ENCODE data around the gene MRPS26. TPM values are rescaled to one million over a fixed set of nuclear protein-coding genes. Genes with fewer than 3 reads are reported as not detected.

Gene MRPS26
- total and polyA plus RNA-seq, 2 of the 13 experiments (the other 11 are each of a cell fraction or from before 2014, with no cell fraction given) = 89.8 to 187 TPM

GRCh38 chr20:3072530-3073250 lies 26.8 kb downstream of the MRPS26 start:
- Histone ChIP-seq H3K9me3 (ENCODE audit: low read length) (no peaks in the 10 kb centered on the region), H3K4me1 (ENCODE audit: insufficient read depth, low read length) (peaks cover 71% of the 10 kb centered on the region), H3K4me2 (ENCODE audit: low read depth, low read length) (peak overlapping the region; percentile 51), H3K36me3 (replicated peaks in 1 of 2; ENCODE audit: control insufficient read depth in 1 of 2, insufficient read depth in 2 of 2, low read length in 2 of 2) (no peaks in the 10 kb centered on the region), H2AFZ (ENCODE audit: low read length) (no peak overlapping the region), H3K9ac (ENCODE audit: insufficient read depth, low read depth, low read length) (peak overlapping the region; percentile 27), H3K4me3 (replicated peaks in 1 of 3; ENCODE audit: insufficient read depth in 1 of 3, low read depth in 2 of 3, low read length in 3 of 3) (peak overlapping the region in 2 of 3 experiments; percentile 7 to 41; a peak in 2 of 6 replicates), H3K27me3 (ENCODE audit: control insufficient read depth in 1 of 2, insufficient read depth in 2 of 2, low read length in 2 of 2) (peaks cover 2 to 12% of the 10 kb centered on the region in 2 experiments; a peak in 2 of 5 replicates), H3K79me2 (ENCODE audit: insufficient read depth, low read length) (no peaks in the 10 kb centered on the region), H4K20me1 (ENCODE audit: insufficient read depth, low read length) (no peaks in the 10 kb centered on the region), H3K27ac (ENCODE audit: extremely low read length, insufficient read depth, low read length) (no peak overlapping the region)
- ChIA-PET POLR2A (no interaction called here), CTCF (ENCODE audit: low intra/inter-chr PET ratio, low total read pairs) (no interaction called here)
- WGBS (ENCODE audit: low lambda C conversion rate) = 65% methylated on average over 22 of the region's 22 CpGs
- in situ Hi-C loops (cut with HindIII; ENCODE audit: extremely low pct_ligation_motif_present, low pct_unique_long_range_greater_than_20kb) = no loop called here
- FAIRE-seq (no peak), ATAC-seq (peak; percentile 10), DNase-seq (ENCODE audit: low spot score) (no peak)
- BruUV-seq (replicated peaks) = no TSS peak
- intact Hi-C loops (cut with micrococcal nuclease; ENCODE audit: unreplicated experiment) = no loop called here
- TF ChIP-seq FOXK2 (IDR thresholded peaks at IDR 0.05) (no peak), HIVEP1 (CRISPR knock-in tag; IDR thresholded peaks at IDR 0.05) (no peak), ZNF382 (CRISPR knock-in tag; IDR thresholded peaks at IDR 0.05; ENCODE audit: borderline replicate concordance) (no peak), KDM2A (CRISPR knock-in tag; IDR thresholded peaks at IDR 0.05; ENCODE audit: borderline replicate concordance, low read depth) (no peak), STAT6 (CRISPR knock-in tag; IDR thresholded peaks at IDR 0.05; ENCODE audit: borderline replicate concordance) (no peak), ZBTB34 (CRISPR knock-in tag; IDR thresholded peaks at IDR 0.05) (no peak), ATF2 (CRISPR knock-in tag; IDR thresholded peaks at IDR 0.05) (no peak), RFXAP (CRISPR knock-in tag; IDR thresholded peaks at IDR 0.05; ENCODE audit: borderline replicate concordance) (0 out of 2 replicates have a peak, but pooled peaks have one; percentile 20), ZC3H4 (CRISPR knock-in tag; IDR thresholded peaks at IDR 0.05; ENCODE audit: borderline replicate concordance) (no peak), TAF1 (CRISPR knock-in tag; IDR thresholded peaks at IDR 0.05) (no peak), ZNF225 (CRISPR knock-in tag; IDR thresholded peaks at IDR 0.05) (0 out of 2 replicates have a peak, but pooled peaks have one; percentile 43), AGO2 (optimal IDR thresholded peaks at IDR 0.05; ENCODE audit: low read depth, low read length) (no peak), ZNF235 (CRISPR knock-in tag; IDR thresholded peaks at IDR 0.05; ENCODE audit: borderline replicate concordance) (no peak), BCL6 (CRISPR knock-in tag; IDR thresholded peaks at IDR 0.05) (no peak)
